SJSA1 (cell line): ENCODE results near the gene ISM1. TPM values are rescaled to one million over a fixed set of nuclear protein-coding genes. Genes with fewer than 3 reads are reported as not detected.

ENCODE experiments used
- DNase-seq, 2 experiments: peaks; one replicate each; pipeline ENCODE4 v3.0.0-alpha.2; 2015 to 2020; ENCODE audit warnings: low spot score in 2 of 2, low read depth in 1 of 2
- H3K27ac ChIP-seq: fragments of 250-450 bp; sonication (Bioruptor Pico); 2 replicates; pipeline ENCODE4 v1.5.1; 2020; ENCODE audit warnings: mild to moderate bottlenecking, moderate library complexity
- H3K27me3 ChIP-seq: fragments of 250-450 bp; sonication (Bioruptor Pico); replicated peaks from 2 replicates; pipeline ENCODE4 v1.5.1; 2020; ENCODE audit warnings: mild to moderate bottlenecking, moderate library complexity
- H3K36me3 ChIP-seq: fragments of 250-450 bp; sonication (Bioruptor Pico); 2 replicates; pipeline ENCODE4 v1.5.1; 2020; ENCODE audit warnings: mild to moderate bottlenecking
- H3K4me1 ChIP-seq: fragments of 250-450 bp; sonication (Bioruptor Pico); replicated peaks from 2 replicates; pipeline ENCODE4 v1.6.1; 2021; ENCODE audit warnings: mild to moderate bottlenecking
- H3K4me3 ChIP-seq: fragments of 250-450 bp; sonication (Bioruptor Pico); 2 replicates; pipeline ENCODE4 v1.5.1; 2020; ENCODE audit warnings: mild to moderate bottlenecking
- H3K9me3 ChIP-seq: fragments of 250-450 bp; sonication (Bioruptor Pico); replicated peaks from 2 replicates; pipeline ENCODE4 v1.5.1; 2020; ENCODE audit warnings: mild to moderate bottlenecking
- total RNA-seq: library from RNA; depleted of rRNA; stranded (reverse); fragments of >200 nt; shearing (Covaris generic); gene quantifications from 2 replicates; pipeline ENCODE4 v1.2.3, GENCODE V29; 2014

The ISM1 gene
- total RNA-seq, 1 experiment from 2014 or later = not detected

DNA sequence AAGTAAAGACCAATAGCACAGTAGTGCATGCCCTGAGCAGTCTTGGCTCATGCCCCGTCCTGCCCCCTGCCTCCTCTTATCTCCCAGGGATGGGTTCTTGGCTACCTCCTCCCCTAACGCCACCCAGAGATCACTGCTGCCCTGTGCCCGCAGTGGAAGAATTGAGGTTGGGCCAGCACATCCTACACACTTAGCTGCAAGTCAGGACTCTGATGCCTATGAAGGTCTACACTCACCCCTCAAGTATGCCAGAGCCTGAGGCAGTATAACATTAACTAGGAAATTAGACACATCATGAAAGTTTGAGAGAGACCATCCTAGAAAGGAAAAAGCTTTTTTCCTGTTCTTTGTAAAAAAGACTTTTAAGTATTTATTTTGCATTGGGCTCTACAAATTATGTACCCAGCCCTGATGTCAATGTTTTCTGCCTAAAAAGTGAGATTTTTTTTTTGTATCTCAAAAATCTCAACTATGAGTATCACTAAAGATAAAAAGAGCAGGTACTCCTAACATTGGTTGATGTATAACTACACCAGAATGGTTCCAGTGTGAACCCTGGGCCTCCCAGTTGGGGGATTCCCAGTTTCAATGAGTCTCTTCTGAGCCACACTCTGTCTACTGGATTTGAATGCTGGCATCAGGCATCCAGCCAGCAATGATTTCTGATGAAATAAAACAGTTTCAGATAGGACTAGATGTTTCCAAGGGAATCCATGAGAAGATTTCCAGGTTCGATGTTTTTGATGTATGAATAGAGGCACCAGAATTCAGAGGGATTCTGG is 115.4 kb downstream of the ISM1 start:
- Histone ChIP-seq H3K27me3 (no peaks in the 10 kb centered on the region), H3K27ac (no peak overlapping the region)

DNA sequence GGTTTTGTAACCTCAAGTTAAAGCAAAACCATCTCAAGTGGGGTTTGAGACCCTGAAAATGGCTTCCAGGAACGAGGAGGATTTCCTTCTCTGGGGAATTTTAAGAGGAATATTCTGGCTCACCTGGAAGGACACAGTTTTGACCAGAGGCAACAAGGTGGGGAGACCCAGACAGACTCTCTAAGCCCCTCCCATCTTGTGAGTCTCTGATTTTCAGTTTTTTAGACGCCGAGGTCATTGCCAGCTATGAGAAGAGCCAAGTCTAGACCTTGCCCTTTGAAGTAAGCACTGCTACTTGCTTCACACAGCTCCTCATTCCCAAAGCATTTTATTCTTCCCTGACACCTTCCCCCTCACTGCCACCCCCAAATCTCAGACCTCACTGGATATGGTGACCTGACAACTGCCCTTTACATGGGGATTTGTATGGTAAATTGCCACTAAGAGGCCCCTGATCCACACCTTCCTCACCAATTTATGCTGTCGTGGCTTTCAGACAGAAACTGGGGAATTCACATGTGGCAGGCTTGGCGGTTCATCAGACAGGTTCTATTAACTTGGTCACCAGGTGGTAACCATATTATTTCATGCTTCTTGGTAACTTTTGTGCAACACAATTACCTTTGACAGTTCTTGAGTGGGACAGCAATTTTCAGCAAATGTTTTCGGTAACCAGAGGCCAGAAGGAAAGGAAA is 116.2 kb downstream of the ISM1 start:
- no peak for DNase-seq
- no peak overlapping the region for H3K4me3 ChIP-seq
- peaks cover 20% of the 10 kb centered on the region for H3K4me1 ChIP-seq
- no peaks in the 10 kb centered on the region for H3K27me3 ChIP-seq
- no peak overlapping the region for H3K27ac ChIP-seq
- no peaks in the 10 kb centered on the region for H3K36me3 ChIP-seq
- H3K9me3 ChIP-seq = no peaks in the 10 kb centered on the region

More for the DNA sequence above, 115.4 kb downstream of the ISM1 start:
- no peaks in the 10 kb centered on the region for H3K9me3 ChIP-seq
- H3K4me1 ChIP-seq = peaks cover 20% of the 10 kb centered on the region
- H3K4me3 ChIP-seq = no peak overlapping the region
- H3K36me3 ChIP-seq = no peaks in the 10 kb centered on the region
- no peak for DNase-seq

DNA sequence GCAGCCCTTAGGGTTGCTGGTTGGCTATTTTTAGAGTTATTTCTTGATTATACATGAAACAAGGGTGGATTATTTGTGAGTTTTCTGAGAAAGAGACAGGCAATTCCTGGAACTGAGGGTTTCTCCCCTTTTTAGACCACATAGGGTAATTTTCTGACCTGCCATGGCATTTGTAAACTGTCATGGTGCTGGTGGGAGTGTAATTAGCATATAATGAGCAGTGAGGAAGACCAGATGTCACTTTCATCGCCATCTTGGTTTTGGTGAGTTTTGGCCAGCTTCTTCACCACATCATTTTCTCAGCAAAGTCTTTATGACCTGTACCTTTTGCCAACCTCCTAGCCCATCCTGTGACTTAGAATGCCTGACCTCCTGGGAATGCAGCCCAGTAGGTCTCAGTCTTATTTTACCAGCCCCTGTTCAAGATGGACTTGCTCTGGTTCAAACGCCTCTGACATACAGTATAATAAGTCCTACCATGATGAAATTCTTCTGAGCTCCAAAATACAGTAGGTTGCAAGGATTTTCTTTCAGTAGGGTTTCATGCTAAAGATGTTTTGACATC is 117.1 kb downstream of the ISM1 start:
- H3K4me1 ChIP-seq = peaks cover 24% of the 10 kb centered on the region
- H3K27me3 ChIP-seq = no peaks in the 10 kb centered on the region
- H3K4me3 ChIP-seq = no peak overlapping the region
- no peak overlapping the region for H3K27ac ChIP-seq
- no peak for DNase-seq
- no peaks in the 10 kb centered on the region for H3K9me3 ChIP-seq
- H3K36me3 ChIP-seq = no peaks in the 10 kb centered on the region

DNA sequence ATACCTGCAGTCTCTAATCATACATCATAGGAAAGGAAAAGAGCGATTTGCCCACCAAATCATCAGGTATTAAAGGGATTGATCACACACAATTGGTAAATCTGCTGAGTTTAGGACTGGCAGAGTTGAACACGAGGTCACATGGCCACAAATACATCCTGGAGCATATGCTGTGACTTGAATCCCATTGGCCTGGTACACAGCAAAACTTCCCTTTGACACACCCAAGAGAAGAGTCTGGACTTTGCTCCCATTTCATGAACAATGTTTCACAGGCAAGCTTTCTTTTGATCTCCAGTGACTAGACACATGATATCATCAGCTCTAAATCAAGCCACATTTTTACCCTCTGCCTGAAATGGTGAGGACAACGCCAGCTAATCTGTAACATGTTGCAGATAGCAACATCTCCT is 117.9 kb downstream of the ISM1 start:
- H3K4me3 ChIP-seq = no peak overlapping the region
- no peaks in the 10 kb centered on the region for H3K36me3 ChIP-seq
- peaks cover 24% of the 10 kb centered on the region for H3K4me1 ChIP-seq
- H3K9me3 ChIP-seq = no peaks in the 10 kb centered on the region
- no peaks in the 10 kb centered on the region for H3K27me3 ChIP-seq
- no peak for DNase-seq
- no peak overlapping the region for H3K27ac ChIP-seq

DNA sequence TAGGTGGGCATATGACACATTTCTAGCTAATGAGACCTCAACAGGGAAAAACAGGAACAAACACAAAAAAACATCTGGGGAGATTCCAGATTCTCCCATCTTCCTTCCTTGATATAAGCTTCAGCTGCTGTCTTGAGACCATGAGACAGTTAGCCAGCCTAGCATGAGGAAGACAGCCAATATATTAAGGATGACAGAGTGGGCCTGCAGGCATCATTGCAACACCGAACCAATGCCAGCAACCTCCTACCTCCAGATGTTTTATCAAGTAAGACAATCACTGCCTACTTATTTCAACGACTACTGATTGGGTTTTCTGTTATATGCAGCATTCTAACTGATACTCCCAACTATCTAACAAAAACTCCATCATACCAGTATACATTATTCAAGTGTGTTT is 119.0 kb downstream of the ISM1 start:
- H3K4me3 ChIP-seq = no peak overlapping the region
- DNase-seq = no peak
- H3K4me1 ChIP-seq = peaks cover 24% of the 10 kb centered on the region
- no peaks in the 10 kb centered on the region for H3K9me3 ChIP-seq
- no peaks in the 10 kb centered on the region for H3K27me3 ChIP-seq
- no peak overlapping the region for H3K27ac ChIP-seq
- H3K36me3 ChIP-seq = no peaks in the 10 kb centered on the region

DNA sequence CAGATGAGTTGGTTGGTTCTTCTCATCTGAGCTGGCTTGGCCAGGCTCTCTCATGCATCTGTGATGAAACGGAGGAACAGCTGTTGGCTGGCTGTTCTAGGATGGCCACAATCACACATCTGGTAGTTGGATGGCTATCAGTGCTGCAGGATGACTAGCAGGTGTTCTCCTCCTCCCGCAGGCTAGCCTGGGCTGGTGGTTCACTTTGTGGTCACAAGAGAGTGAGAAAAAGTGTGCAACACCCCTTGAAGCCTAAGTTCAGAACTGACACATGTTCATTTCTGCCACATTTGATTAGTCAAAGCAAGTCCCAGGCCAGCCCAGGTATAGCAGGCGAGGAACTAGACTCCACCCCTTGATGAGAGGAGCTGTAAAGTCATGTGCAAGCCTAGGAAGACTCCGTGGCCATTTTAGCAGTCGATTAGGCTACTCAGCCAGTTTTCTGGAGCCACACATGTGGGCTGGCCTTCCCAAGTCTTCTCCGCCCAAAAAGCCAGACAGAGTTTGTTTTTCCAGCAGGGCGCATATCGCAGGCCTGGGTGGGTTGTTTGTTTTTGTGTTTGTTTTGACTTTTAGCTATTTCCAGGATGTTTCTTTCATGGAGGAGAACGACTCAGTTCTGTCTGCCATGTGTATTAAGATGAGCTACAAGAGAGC is 120.8 kb downstream of the ISM1 start:
- peak; percentile 36 to 50 for DNase-seq

DNA sequence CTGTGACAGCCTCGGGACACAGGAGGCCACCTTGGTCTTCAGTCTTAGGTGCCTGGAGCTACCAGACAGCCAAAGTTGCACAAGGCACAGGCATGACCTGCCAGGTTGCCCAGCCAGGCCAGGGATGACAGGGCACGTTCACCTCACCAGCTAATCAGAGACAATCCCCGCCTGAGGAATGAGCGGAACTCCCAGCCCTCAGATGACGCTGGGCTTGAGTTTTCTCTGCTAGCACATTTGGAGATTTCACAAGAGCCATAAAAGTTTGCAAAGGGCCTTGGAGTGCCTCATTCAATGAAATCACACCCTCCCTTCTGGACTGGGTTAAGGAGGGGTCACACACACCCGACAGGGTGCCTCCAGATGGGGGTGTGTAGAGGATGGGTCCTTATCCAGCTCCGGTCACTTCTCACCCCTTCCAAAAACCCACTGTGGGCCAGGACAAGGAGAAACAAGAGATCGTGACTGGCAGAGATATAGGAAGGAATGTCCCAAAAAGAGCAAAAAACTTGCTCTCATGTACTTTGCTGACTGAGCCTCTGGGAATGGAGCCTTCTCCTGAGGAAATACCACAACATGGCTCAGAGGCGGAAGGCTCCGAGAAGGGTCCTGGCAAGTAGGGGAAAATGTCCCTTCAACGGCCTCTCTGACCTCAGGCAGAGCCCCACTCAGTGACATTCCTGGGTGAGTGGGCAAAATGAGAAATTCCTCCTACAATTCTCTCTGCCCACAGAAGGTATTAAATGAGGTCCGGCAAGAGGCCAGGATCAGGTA is 121.6 kb downstream of the ISM1 start:
- H3K27me3 ChIP-seq = no peaks in the 10 kb centered on the region
- H3K4me1 ChIP-seq = peaks cover 24% of the 10 kb centered on the region
- H3K27ac ChIP-seq = no peak overlapping the region
- no peaks in the 10 kb centered on the region for H3K36me3 ChIP-seq
- DNase-seq = no peak
- H3K4me3 ChIP-seq = no peak overlapping the region
- H3K9me3 ChIP-seq = no peaks in the 10 kb centered on the region

More for the DNA sequence above, 120.8 kb downstream of the ISM1 start:
- peaks cover 18% of the 10 kb centered on the region for H3K4me1 ChIP-seq
- no peak overlapping the region for H3K4me3 ChIP-seq
- H3K27ac ChIP-seq = no peak overlapping the region
- H3K36me3 ChIP-seq = no peaks in the 10 kb centered on the region
- H3K9me3 ChIP-seq = no peaks in the 10 kb centered on the region
- no peaks in the 10 kb centered on the region for H3K27me3 ChIP-seq

DNA sequence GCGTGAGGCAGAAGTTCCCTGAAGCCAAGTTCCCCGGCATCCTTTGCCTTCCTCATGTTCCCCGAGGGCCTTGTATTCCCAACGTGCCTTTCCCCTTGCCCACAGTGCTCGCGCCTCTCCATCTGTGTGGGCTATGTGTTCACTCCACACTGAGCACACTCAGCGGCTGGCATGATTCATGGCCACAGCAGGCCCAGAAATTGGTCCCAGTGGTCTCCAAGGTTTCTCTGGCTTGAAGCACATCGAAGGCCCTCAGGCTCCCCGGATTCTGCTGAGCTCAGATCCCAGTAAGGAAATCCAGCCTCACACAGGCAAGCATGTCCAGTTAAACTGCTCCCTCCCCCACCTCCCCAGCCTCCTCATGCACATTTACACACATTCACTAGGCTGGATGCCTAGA is 123.6 kb downstream of the ISM1 start:
- DNase-seq = no peak

DNA sequence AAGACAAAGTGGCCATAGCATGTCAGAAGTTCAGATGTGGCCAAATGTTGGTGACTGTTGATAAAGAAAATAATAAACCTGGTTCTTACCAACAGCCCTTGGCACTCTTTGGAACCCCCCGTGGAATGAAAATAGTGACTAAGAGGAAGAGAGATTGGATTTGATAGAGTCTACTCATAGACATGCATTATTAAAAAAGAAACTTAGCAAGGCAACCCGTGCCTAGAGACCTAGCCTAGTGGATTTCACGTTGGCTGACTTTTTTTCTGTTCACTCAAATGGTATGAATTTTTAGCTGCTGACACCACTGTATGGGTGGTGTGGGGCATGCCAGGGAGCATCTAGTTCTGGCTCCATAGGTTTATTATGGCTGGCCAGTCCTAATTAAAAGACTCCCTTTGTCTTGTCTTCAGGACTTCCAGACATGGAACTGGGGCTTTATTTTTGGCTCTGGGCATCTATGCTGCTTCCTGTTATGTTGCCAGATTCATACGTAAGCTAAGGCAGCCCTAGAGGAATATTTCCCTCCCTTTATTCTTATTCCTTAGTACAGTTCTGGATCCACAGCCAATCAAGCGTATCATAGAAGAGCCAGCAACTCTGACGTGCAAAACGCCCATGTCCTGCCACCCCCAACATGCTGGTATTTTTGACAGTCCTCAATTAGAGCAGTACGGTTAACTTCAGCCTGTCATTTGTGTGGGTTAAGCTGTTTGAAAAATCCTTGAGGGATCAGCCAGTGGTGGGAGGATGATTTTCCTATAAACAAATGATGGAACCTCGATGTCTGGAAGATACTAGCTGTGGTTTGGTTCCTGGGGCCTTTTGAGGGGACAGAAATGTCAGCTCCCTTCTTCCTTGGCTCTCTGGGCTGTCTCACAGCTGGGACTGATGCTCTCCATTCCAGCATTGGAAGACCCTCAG is 127.5 kb downstream of the ISM1 start:
- H3K27ac ChIP-seq = peak overlapping the region; percentile 59
- H3K9me3 ChIP-seq = no peaks in the 10 kb centered on the region
- DNase-seq = peak; percentile 51 to 73
- peak overlapping the region; percentile 20 for H3K4me3 ChIP-seq
- H3K4me1 ChIP-seq = peaks cover 29% of the 10 kb centered on the region
- H3K36me3 ChIP-seq = no peaks in the 10 kb centered on the region
- H3K27me3 ChIP-seq = no peaks in the 10 kb centered on the region

More for the DNA sequence above, 123.6 kb downstream of the ISM1 start:
- Histone ChIP-seq H3K4me1 (peaks cover 42% of the 10 kb centered on the region), H3K36me3 (no peaks in the 10 kb centered on the region), H3K4me3 (no peak overlapping the region), H3K9me3 (no peaks in the 10 kb centered on the region), H3K27ac (no peak overlapping the region), H3K27me3 (no peaks in the 10 kb centered on the region)

DNA sequence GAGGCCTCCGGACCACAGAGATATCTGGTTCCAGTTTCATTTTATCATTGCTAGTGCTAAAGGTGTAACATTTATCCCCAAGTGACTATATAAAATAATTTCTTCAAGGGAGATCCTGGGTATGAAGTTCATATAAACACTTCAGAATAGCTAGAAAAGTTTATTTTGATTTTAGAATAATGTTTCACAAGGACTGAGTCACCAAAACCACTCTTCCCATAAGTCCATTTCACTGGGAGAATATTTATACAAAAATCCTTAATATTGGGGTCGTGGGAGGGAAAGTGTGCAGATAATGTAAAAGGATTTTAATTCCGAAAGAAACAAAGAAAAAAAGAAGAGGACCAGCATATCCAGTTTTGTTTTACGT is 128.1 kb downstream of the ISM1 start:
- Histone ChIP-seq H3K4me3 (peak overlapping the region; percentile 20), H3K27ac (peak overlapping the region; percentile 59), H3K27me3 (no peaks in the 10 kb centered on the region), H3K9me3 (no peaks in the 10 kb centered on the region), H3K36me3 (no peaks in the 10 kb centered on the region), H3K4me1 (peaks cover 29% of the 10 kb centered on the region)
- no peak for DNase-seq
